Measurements from ENCODE around the gene BTBD7.

The BTBD7 gene

GRCh38 chr14:93332853-93333630 is at the start of gene BTBD7:
Gene BTBD7, minus strand, starts transcription at chr14:93333036. Its CDS starts 36,985 bp downstream, at chr14:93296051.
- H3K27ac ChIP-seq (ENCODE audit: low read length), result peak within 1 kb of the TSS; percentile 68
- peak within 1 kb of the TSS; percentile 85 for H3K4me2 ChIP-seq (ENCODE audit: low read depth, low read length)
- peak within 1 kb of the TSS; percentile 78 for H2AFZ ChIP-seq (ENCODE audit: low read length)
- no peaks in the 10 kb centered on the region for H3K9me3 ChIP-seq (replicated peaks; ENCODE audit: insufficient read depth, low read length)
- peak within 1 kb of the TSS; percentile 81 for H3K4me3 ChIP-seq (ENCODE audit: low read length)
- peak within 1 kb of the TSS; percentile 81 for H3K9ac ChIP-seq (ENCODE audit: low read length)
- no peaks in the 10 kb centered on the region for H3K27me3 ChIP-seq (replicated peaks; ENCODE audit: insufficient read depth, low read length)
- no peaks in the 10 kb centered on the region for H3K36me3 ChIP-seq (replicated peaks; ENCODE audit: insufficient read depth, low read length)
- H4K20me1 ChIP-seq (ENCODE audit: insufficient read depth, low read length), result no peaks in the 10 kb centered on the region
- H3F3A ChIP-seq (ENCODE audit: insufficient read depth, low read length), result peaks cover 9% of the 10 kb centered on the region; the same call in 1 of the 2 replicates
- H3K79me2 ChIP-seq (ENCODE audit: low read length), result peaks cover 43% of the 10 kb centered on the region
- DNase-seq, result peak; percentile 89
- H3K4me1 ChIP-seq (ENCODE audit: low read length), result peaks cover 9% of the 10 kb centered on the region; the same call in 1 of the 2 replicates
- TF ChIP-seq EZH2 (optimal IDR thresholded peaks at IDR 0.05; ENCODE audit: low read depth, low read length) (no peak), CTCF (IDR thresholded peaks at IDR 0.05; ENCODE audit: low read length) (peak; percentile 13; the same call in 1 of the 2 replicates)
- no peaks in the 10 kb centered on the region for H3K9me2 ChIP-seq (replicated peaks; ENCODE audit: insufficient read depth, low read length)

GRCh38 chr14:93381644-93382043 is 48.8 kb upstream of the BTBD7 start:
- Histone ChIP-seq H3K4me3 (ENCODE audit: low read length) (no peak overlapping the region), H3K9ac (ENCODE audit: low read length) (no peak overlapping the region), H3K4me2 (ENCODE audit: low read depth, low read length) (no peak overlapping the region), H3K9me2 (replicated peaks; ENCODE audit: insufficient read depth, low read length) (no peaks in the 10 kb centered on the region), H3K36me3 (replicated peaks; ENCODE audit: insufficient read depth, low read length) (no peaks in the 10 kb centered on the region), H3K79me2 (ENCODE audit: low read length) (no peaks in the 10 kb centered on the region), H3K27me3 (replicated peaks; ENCODE audit: insufficient read depth, low read length) (no peaks in the 10 kb centered on the region), H3K4me1 (ENCODE audit: low read length) (0 out of 2 replicates have a peak, but pooled peaks cover 4% of the 10 kb centered on the region), H3K27ac (ENCODE audit: low read length) (no peak overlapping the region), H2AFZ (ENCODE audit: low read length) (no peak overlapping the region), H4K20me1 (ENCODE audit: insufficient read depth, low read length) (no peaks in the 10 kb centered on the region), H3F3A (ENCODE audit: insufficient read depth, low read length) (no peaks in the 10 kb centered on the region), H3K9me3 (replicated peaks; ENCODE audit: insufficient read depth, low read length) (no peaks in the 10 kb centered on the region)
- no peak for DNase-seq
- no peak for TF ChIP-seq CTCF (IDR thresholded peaks at IDR 0.05; ENCODE audit: low read length)
- no peak for TF ChIP-seq EZH2phosphoT487 (IDR thresholded peaks at IDR 0.05; ENCODE audit: low read length)
- no peak for TF ChIP-seq EZH2 (optimal IDR thresholded peaks at IDR 0.05; ENCODE audit: low read depth, low read length)

GRCh38 chr14:93379831-93380230 is 47.0 kb upstream of the BTBD7 start:
- DNase-seq, result no peak
- Histone ChIP-seq H3K9me3 (replicated peaks; ENCODE audit: insufficient read depth, low read length) (no peaks in the 10 kb centered on the region), H3K4me3 (ENCODE audit: low read length) (no peak overlapping the region), H3K27me3 (replicated peaks; ENCODE audit: insufficient read depth, low read length) (no peaks in the 10 kb centered on the region), H3K9ac (ENCODE audit: low read length) (no peak overlapping the region), H2AFZ (ENCODE audit: low read length) (no peak overlapping the region), H3K36me3 (replicated peaks; ENCODE audit: insufficient read depth, low read length) (no peaks in the 10 kb centered on the region), H4K20me1 (ENCODE audit: insufficient read depth, low read length) (no peaks in the 10 kb centered on the region), H3K27ac (ENCODE audit: low read length) (no peak overlapping the region), H3K4me1 (ENCODE audit: low read length) (0 out of 2 replicates have a peak, but pooled peaks cover 4% of the 10 kb centered on the region), H3K79me2 (ENCODE audit: low read length) (no peaks in the 10 kb centered on the region), H3K4me2 (ENCODE audit: low read depth, low read length) (no peak overlapping the region), H3K9me2 (replicated peaks; ENCODE audit: insufficient read depth, low read length) (no peaks in the 10 kb centered on the region), H3F3A (ENCODE audit: insufficient read depth, low read length) (no peaks in the 10 kb centered on the region)
- no peak for TF ChIP-seq EZH2 (optimal IDR thresholded peaks at IDR 0.05; ENCODE audit: low read depth, low read length)

GRCh38 chr14:93375673-93376156 is 42.9 kb upstream of the BTBD7 start:
- H3K4me1 ChIP-seq (ENCODE audit: low read length), result no peaks in the 10 kb centered on the region
- no peaks in the 10 kb centered on the region for H3F3A ChIP-seq (ENCODE audit: insufficient read depth, low read length)
- no peak overlapping the region for H2AFZ ChIP-seq (ENCODE audit: low read length)
- TF ChIP-seq CTCF (IDR thresholded peaks at IDR 0.05; ENCODE audit: low read length) (no peak), EZH2 (optimal IDR thresholded peaks at IDR 0.05; ENCODE audit: low read depth, low read length) (no peak), EZH2phosphoT487 (IDR thresholded peaks at IDR 0.05; ENCODE audit: low read length) (no peak)
- no peaks in the 10 kb centered on the region for H3K36me3 ChIP-seq (replicated peaks; ENCODE audit: insufficient read depth, low read length)
- peak; percentile 62 for DNase-seq
- no peak overlapping the region for H3K4me2 ChIP-seq (ENCODE audit: low read depth, low read length)
- H3K9me2 ChIP-seq (replicated peaks; ENCODE audit: insufficient read depth, low read length), result no peaks in the 10 kb centered on the region
- H3K9ac ChIP-seq (ENCODE audit: low read length), result no peak overlapping the region
- H3K27ac ChIP-seq (ENCODE audit: low read length), result no peak overlapping the region
- no peaks in the 10 kb centered on the region for H3K9me3 ChIP-seq (replicated peaks; ENCODE audit: insufficient read depth, low read length)
- no peak overlapping the region for H3K4me3 ChIP-seq (ENCODE audit: low read length)
- no peaks in the 10 kb centered on the region for H3K79me2 ChIP-seq (ENCODE audit: low read length)
- H3K27me3 ChIP-seq (replicated peaks; ENCODE audit: insufficient read depth, low read length), result no peaks in the 10 kb centered on the region
- H4K20me1 ChIP-seq (ENCODE audit: insufficient read depth, low read length), result no peaks in the 10 kb centered on the region

Data from MM.1S (cell line).